ENCODE measurements around the gene ANK2.

The ANK2 gene

GRCh38 chr4:113336556-113336955, 287.1 kb downstream of the ANK2 start:
- H3K27ac Mint-ChIP-seq: no peak overlapping the region
- no peaks in the 10 kb centered on the region for H3K4me1 Mint-ChIP-seq (ENCODE audit: low read depth)
- no peaks in the 10 kb centered on the region for H3K36me3 Mint-ChIP-seq (ENCODE audit: low read depth)
- no peak overlapping the region for H3K4me3 Mint-ChIP-seq
- no peaks in the 10 kb centered on the region for H3K9me3 Mint-ChIP-seq
- peaks cover 6% of the 10 kb centered on the region for H3K27me3 Mint-ChIP-seq (ENCODE audit: low read depth)

GRCh38 chr4:113339430-113339813, 290.0 kb downstream of the ANK2 start:
- peaks cover 9% of the 10 kb centered on the region for H3K27me3 Mint-ChIP-seq (ENCODE audit: low read depth)
- H3K27ac Mint-ChIP-seq: no peak overlapping the region
- no peaks in the 10 kb centered on the region for H3K36me3 Mint-ChIP-seq (ENCODE audit: low read depth)
- H3K4me1 Mint-ChIP-seq (ENCODE audit: low read depth): no peaks in the 10 kb centered on the region
- no peak overlapping the region for H3K4me3 Mint-ChIP-seq
- H3K9me3 Mint-ChIP-seq: no peaks in the 10 kb centered on the region

- no peak overlapping the region for H3K4me3 Mint-ChIP-seq
- H3K27me3 Mint-ChIP-seq (ENCODE audit: low read depth): peaks cover 13% of the 10 kb centered on the region
- no peak overlapping the region for H3K27ac Mint-ChIP-seq
- H3K4me1 Mint-ChIP-seq (ENCODE audit: low read depth): no peaks in the 10 kb centered on the region
- no peaks in the 10 kb centered on the region for H3K36me3 Mint-ChIP-seq (ENCODE audit: low read depth)
- no peaks in the 10 kb centered on the region for H3K9me3 Mint-ChIP-seq
Observed at GRCh38 chr4:113344100-113344499, 294.6 kb downstream of the ANK2 start.

- H3K27me3 Mint-ChIP-seq (ENCODE audit: low read depth): peaks cover 21% of the 10 kb centered on the region
- H3K4me3 Mint-ChIP-seq: no peak overlapping the region
- H3K36me3 Mint-ChIP-seq (ENCODE audit: low read depth): no peaks in the 10 kb centered on the region
- peaks cover 7% of the 10 kb centered on the region for H3K4me1 Mint-ChIP-seq (ENCODE audit: low read depth)
- no peaks in the 10 kb centered on the region for H3K9me3 Mint-ChIP-seq
- no peak overlapping the region for H3K27ac Mint-ChIP-seq
Observed at GRCh38 chr4:113347245-113347644, 297.8 kb downstream of the ANK2 start.

GRCh38 chr4:113349430-113349829, 300.0 kb downstream of the ANK2 start:
- Mint-ChIP-seq H3K4me3 (no peak overlapping the region), H3K4me1 (ENCODE audit: low read depth) (peaks cover 7% of the 10 kb centered on the region), H3K27ac (no peak overlapping the region), H3K27me3 (ENCODE audit: low read depth) (peaks cover 42% of the 10 kb centered on the region), H3K9me3 (no peaks in the 10 kb centered on the region), H3K36me3 (ENCODE audit: low read depth) (no peaks in the 10 kb centered on the region)

GRCh38 chr4:113350576-113350975, 301.1 kb downstream of the ANK2 start:
- Mint-ChIP-seq H3K4me1 (ENCODE audit: low read depth) (peaks cover 19% of the 10 kb centered on the region), H3K27me3 (ENCODE audit: low read depth) (peaks cover 43% of the 10 kb centered on the region), H3K4me3 (no peak overlapping the region), H3K36me3 (ENCODE audit: low read depth) (no peaks in the 10 kb centered on the region), H3K27ac (no peak overlapping the region), H3K9me3 (no peaks in the 10 kb centered on the region)

- peaks cover 37% of the 10 kb centered on the region for H3K9me3 Mint-ChIP-seq
- peak overlapping the region; percentile 36 for H3K4me3 Mint-ChIP-seq
- peaks cover 61% of the 10 kb centered on the region for H3K27me3 Mint-ChIP-seq (ENCODE audit: low read depth)
- peak overlapping the region; percentile 77 for H3K27ac Mint-ChIP-seq
- peaks cover 19% of the 10 kb centered on the region for H3K4me1 Mint-ChIP-seq (ENCODE audit: low read depth)
- H3K36me3 Mint-ChIP-seq (ENCODE audit: low read depth): peaks cover 9% of the 10 kb centered on the region
Observed at GRCh38 chr4:113355550-113356371, 306.3 kb downstream of the ANK2 start.

GRCh38 chr4:113356453-113356852, 307.0 kb downstream of the ANK2 start:
- Mint-ChIP-seq H3K27me3 (ENCODE audit: low read depth) (peaks cover 61% of the 10 kb centered on the region), H3K4me1 (ENCODE audit: low read depth) (peaks cover 19% of the 10 kb centered on the region), H3K27ac (peak overlapping the region; percentile 77), H3K4me3 (peak overlapping the region; percentile 36), H3K9me3 (peaks cover 37% of the 10 kb centered on the region), H3K36me3 (ENCODE audit: low read depth) (peaks cover 9% of the 10 kb centered on the region)

- Mint-ChIP-seq H3K27ac (no peak overlapping the region), H3K27me3 (ENCODE audit: low read depth) (peaks cover 39% of the 10 kb centered on the region), H3K9me3 (peaks cover 37% of the 10 kb centered on the region), H3K4me3 (no peak overlapping the region), H3K36me3 (ENCODE audit: low read depth) (peaks cover 9% of the 10 kb centered on the region), H3K4me1 (ENCODE audit: low read depth) (peaks cover 19% of the 10 kb centered on the region)
Observed at GRCh38 chr4:113358784-113359183, 309.3 kb downstream of the ANK2 start.

- Mint-ChIP-seq H3K4me3 (no peak overlapping the region), H3K27ac (no peak overlapping the region)
Observed at GRCh38 chr4:113365377-113365776, 315.9 kb downstream of the ANK2 start.

GRCh38 chr4:113368056-113368455, 318.6 kb downstream of the ANK2 start:
- Mint-ChIP-seq H3K36me3 (ENCODE audit: low read depth) (no peaks in the 10 kb centered on the region), H3K4me1 (ENCODE audit: low read depth) (no peaks in the 10 kb centered on the region), H3K9me3 (no peaks in the 10 kb centered on the region), H3K27me3 (ENCODE audit: low read depth) (no peaks in the 10 kb centered on the region), H3K27ac (no peak overlapping the region), H3K4me3 (no peak overlapping the region)

More at GRCh38 chr4:113365377-113365776, 315.9 kb downstream of the ANK2 start:
- Mint-ChIP-seq H3K27me3 (ENCODE audit: low read depth) (peaks cover under 1% of the 10 kb centered on the region), H3K36me3 (ENCODE audit: low read depth) (no peaks in the 10 kb centered on the region), H3K4me1 (ENCODE audit: low read depth) (no peaks in the 10 kb centered on the region), H3K9me3 (no peaks in the 10 kb centered on the region)

- H3K4me1 Mint-ChIP-seq (ENCODE audit: low read depth): no peaks in the 10 kb centered on the region
- no peak overlapping the region for H3K4me3 Mint-ChIP-seq
- no peaks in the 10 kb centered on the region for H3K9me3 Mint-ChIP-seq
- H3K36me3 Mint-ChIP-seq (ENCODE audit: low read depth): no peaks in the 10 kb centered on the region
- H3K27ac Mint-ChIP-seq: no peak overlapping the region
- H3K27me3 Mint-ChIP-seq (ENCODE audit: low read depth): no peaks in the 10 kb centered on the region
Observed at GRCh38 chr4:113371111-113371510, 321.7 kb downstream of the ANK2 start.

GRCh38 chr4:113375964-113376666, 326.7 kb downstream of the ANK2 start:
- Mint-ChIP-seq H3K27ac (no peak overlapping the region), H3K4me1 (ENCODE audit: low read depth) (no peaks in the 10 kb centered on the region), H3K36me3 (ENCODE audit: low read depth) (no peaks in the 10 kb centered on the region), H3K27me3 (ENCODE audit: low read depth) (no peaks in the 10 kb centered on the region), H3K9me3 (no peaks in the 10 kb centered on the region), H3K4me3 (no peak overlapping the region)

GRCh38 chr4:113378836-113379235, 329.4 kb downstream of the ANK2 start:
- Mint-ChIP-seq H3K4me1 (ENCODE audit: low read depth) (no peaks in the 10 kb centered on the region), H3K4me3 (no peak overlapping the region), H3K9me3 (no peaks in the 10 kb centered on the region), H3K27me3 (ENCODE audit: low read depth) (peaks cover 3% of the 10 kb centered on the region), H3K27ac (no peak overlapping the region), H3K36me3 (ENCODE audit: low read depth) (no peaks in the 10 kb centered on the region)

GRCh38 chr4:113382704-113383103, 333.3 kb downstream of the ANK2 start:
- H3K4me3 Mint-ChIP-seq: no peak overlapping the region
- no peak overlapping the region for H3K27ac Mint-ChIP-seq
- no peaks in the 10 kb centered on the region for H3K9me3 Mint-ChIP-seq
- H3K4me1 Mint-ChIP-seq (ENCODE audit: low read depth): no peaks in the 10 kb centered on the region
- H3K27me3 Mint-ChIP-seq (ENCODE audit: low read depth): peaks cover 7% of the 10 kb centered on the region
- no peaks in the 10 kb centered on the region for H3K36me3 Mint-ChIP-seq (ENCODE audit: low read depth)
